Smooth muscle cell (in vitro differentiated cells): Measurements from ENCODE around the gene PEMT. TPM values are rescaled to one million over a fixed set of nuclear protein-coding genes. Genes with fewer than 3 reads are reported as not detected.
"Not testable (repeated sequence)": the region's sequence is repeated elsewhere in the genome, so short reads cannot be mapped to it uniquely, and the experiment has no call there.

Experiments used
- DNase-seq: peaks from one replicate; lab custom pipeline; 2025; ENCODE audit not compliant: unreplicated experiment; lab: John Stamatoyannopoulos, UW
- H2AFZ ChIP-seq: fragments of 200-600 bp; sonication (generic); 2 replicates; pipeline ENCODE4 v1.6.0; 2016; ENCODE audit warnings: antibody characterized with exemption, low read depth, mild to moderate bottlenecking
- H3F3A ChIP-seq: fragments of 200-600 bp; sonication (generic); 2 replicates; pipeline ENCODE4 v1.6.0; 2017; ENCODE audit warnings: antibody characterized with exemption, low read depth
- H3K27ac ChIP-seq: fragments of 200-600 bp; sonication (generic); 2 replicates; pipeline ENCODE4 v1.5.1; 2016; ENCODE audit warnings: low read depth, mild to moderate bottlenecking
- H3K27me3 ChIP-seq: fragments of 200-600 bp; sonication (generic); 2 replicates; pipeline ENCODE4 v1.6.1; 2016; ENCODE audit warnings: low read depth, mild to moderate bottlenecking
- H3K36me3 ChIP-seq: fragments of 200-600 bp; sonication (generic); 2 replicates; pipeline ENCODE4 v1.5.1; 2016; ENCODE audit warnings: low read depth
- H3K4me1 ChIP-seq: fragments of 200-600 bp; sonication (generic); 2 replicates; pipeline ENCODE4 v1.5.1; 2016; ENCODE audit warnings: low read depth
- H3K4me2 ChIP-seq: fragments of 200-600 bp; sonication (generic); 2 replicates; pipeline ENCODE4 v1.6.0; 2016; ENCODE audit warnings: mild to moderate bottlenecking
- H3K4me3 ChIP-seq: fragments of 200-600 bp; sonication (generic); 2 replicates; pipeline ENCODE4 v1.5.1; 2016; ENCODE audit warnings: mild to moderate bottlenecking
- H3K79me2 ChIP-seq: fragments of 200-600 bp; sonication (generic); 2 replicates; pipeline ENCODE4 v1.6.0; 2016; ENCODE audit warnings: low read depth, mild to moderate bottlenecking
- H3K9ac ChIP-seq: fragments of 200-600 bp; sonication (generic); 2 replicates; pipeline ENCODE4 v1.6.0; 2016; ENCODE audit warnings: low read depth
- H3K9me3 ChIP-seq: fragments of 200-600 bp; sonication (generic); replicated peaks from 2 replicates; pipeline ENCODE4 v1.5.1; 2016; ENCODE audit warnings: low read depth
- H4K20me1 ChIP-seq: fragments of 200-600 bp; sonication (generic); 2 replicates; pipeline ENCODE4 v1.6.0; 2016; ENCODE audit warnings: low read depth
- WGBS: methylation state at CpG from one replicate; pipeline ENCODE4 v1.1.7; 2016; ENCODE audit warnings: low lambda C conversion rate; 5-methylcytosine and 5-hydroxymethylcytosine counted together
- polyA plus RNA-seq: library from polyadenylated mRNA; unstranded; fragments of >200 nt; fragmentation: Nextera tagmentation; extraction: Ambion mirVana; gene quantifications from 2 replicates; pipeline ENCODE4 v1.2.1, GENCODE V29; 2016
- total RNA-seq: library from RNA; depleted of rRNA; stranded (reverse); fragments of >200 nt; gene quantifications from 2 replicates; pipeline ENCODE4 v1.2.3, GENCODE V29; 2014
- TF ChIP-seq, protein P1 (sequence below): fragments of 200-600 bp; sonication (generic); IDR thresholded peaks from 2 replicates; pipeline ENCODE4 v1.5.1; 2017; ENCODE audit warnings: borderline replicate concordance, mild to moderate bottlenecking, antibody characterized with exemption; ENCODE audit not compliant: insufficient read depth, poor library complexity, severe bottlenecking

The PEMT gene
- total and polyA plus RNA-seq, 2 experiments from 2014 or later: 43.8 to 69.9 TPM

DNA sequence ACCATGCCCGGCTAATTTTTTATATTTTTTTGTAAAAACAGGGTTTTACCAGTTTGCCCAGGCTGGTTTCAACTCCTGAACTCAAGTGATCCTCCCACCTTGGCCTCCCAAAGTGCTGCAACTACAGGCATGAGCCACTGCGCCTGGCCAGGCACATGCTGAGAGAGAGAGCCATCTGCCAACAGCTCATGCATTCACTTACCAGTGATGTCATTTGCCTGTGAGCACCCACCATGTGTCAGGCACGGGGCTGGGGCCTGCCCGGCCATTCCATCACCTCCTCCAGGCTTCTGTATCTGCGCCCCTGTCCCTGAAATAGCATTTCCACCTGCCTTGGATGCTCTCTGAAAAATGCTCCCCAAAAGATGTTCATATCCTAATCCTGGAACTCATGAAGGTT, 43.6 kb upstream of the PEMT start:
- Histone ChIP-seq H3K27ac (no peak overlapping the region), H3K9me3 (no peaks in the 10 kb centered on the region), H2AFZ (no peak overlapping the region), H3K9ac (no peak overlapping the region), H3K27me3 (no peaks in the 10 kb centered on the region), H3K4me2 (no peak overlapping the region), H4K20me1 (no peaks in the 10 kb centered on the region), H3K4me1 (no peaks in the 10 kb centered on the region), H3K79me2 (no peaks in the 10 kb centered on the region), H3K4me3 (no peak overlapping the region), H3F3A (no peaks in the 10 kb centered on the region), H3K36me3 (no peaks in the 10 kb centered on the region)
- WGBS: 91% methylated on average over 5 of the region's 5 CpGs
- TF ChIP-seq, protein P1, sequence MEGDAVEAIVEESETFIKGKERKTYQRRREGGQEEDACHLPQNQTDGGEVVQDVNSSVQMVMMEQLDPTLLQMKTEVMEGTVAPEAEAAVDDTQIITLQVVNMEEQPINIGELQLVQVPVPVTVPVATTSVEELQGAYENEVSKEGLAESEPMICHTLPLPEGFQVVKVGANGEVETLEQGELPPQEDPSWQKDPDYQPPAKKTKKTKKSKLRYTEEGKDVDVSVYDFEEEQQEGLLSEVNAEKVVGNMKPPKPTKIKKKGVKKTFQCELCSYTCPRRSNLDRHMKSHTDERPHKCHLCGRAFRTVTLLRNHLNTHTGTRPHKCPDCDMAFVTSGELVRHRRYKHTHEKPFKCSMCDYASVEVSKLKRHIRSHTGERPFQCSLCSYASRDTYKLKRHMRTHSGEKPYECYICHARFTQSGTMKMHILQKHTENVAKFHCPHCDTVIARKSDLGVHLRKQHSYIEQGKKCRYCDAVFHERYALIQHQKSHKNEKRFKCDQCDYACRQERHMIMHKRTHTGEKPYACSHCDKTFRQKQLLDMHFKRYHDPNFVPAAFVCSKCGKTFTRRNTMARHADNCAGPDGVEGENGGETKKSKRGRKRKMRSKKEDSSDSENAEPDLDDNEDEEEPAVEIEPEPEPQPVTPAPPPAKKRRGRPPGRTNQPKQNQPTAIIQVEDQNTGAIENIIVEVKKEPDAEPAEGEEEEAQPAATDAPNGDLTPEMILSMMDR: no peak
- DNase-seq: no peak

DNA sequence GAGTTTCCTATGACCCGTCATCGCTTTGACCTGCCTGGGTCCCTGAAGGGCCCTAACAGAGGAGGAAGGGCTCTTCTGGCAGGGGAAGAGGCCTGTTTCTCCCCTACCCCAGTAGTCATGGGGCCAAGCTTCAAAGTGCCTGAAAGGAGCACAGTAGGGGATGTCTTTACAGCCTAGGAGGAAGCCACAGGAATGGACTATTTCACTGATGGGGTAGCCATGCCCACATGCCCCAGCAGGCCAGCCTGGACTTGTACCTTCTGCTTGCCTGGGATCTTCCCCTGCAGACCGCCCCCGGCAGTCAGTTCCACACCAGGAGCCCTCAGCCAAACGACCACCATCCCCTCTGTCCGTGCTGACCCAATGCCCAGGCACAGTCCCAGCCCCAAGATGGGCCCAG, 41.8 kb upstream of the PEMT start:
- TF ChIP-seq, protein P1: no peak
- no peak overlapping the region for H3K9ac ChIP-seq
- DNase-seq: no peak
- H3K79me2 ChIP-seq: no peaks in the 10 kb centered on the region
- no peak overlapping the region for H3K27ac ChIP-seq
- 92% methylated on average over 6 of the region's 6 CpGs for WGBS
- no peaks in the 10 kb centered on the region for H3K9me3 ChIP-seq
- no peaks in the 10 kb centered on the region for H3K4me1 ChIP-seq
- H3K4me3 ChIP-seq: no peak overlapping the region
- no peaks in the 10 kb centered on the region for H3K36me3 ChIP-seq
- H2AFZ ChIP-seq: no peak overlapping the region
- H3K27me3 ChIP-seq: no peaks in the 10 kb centered on the region
- H3K4me2 ChIP-seq: no peak overlapping the region
- H4K20me1 ChIP-seq: no peaks in the 10 kb centered on the region
- H3F3A ChIP-seq: no peaks in the 10 kb centered on the region

DNA sequence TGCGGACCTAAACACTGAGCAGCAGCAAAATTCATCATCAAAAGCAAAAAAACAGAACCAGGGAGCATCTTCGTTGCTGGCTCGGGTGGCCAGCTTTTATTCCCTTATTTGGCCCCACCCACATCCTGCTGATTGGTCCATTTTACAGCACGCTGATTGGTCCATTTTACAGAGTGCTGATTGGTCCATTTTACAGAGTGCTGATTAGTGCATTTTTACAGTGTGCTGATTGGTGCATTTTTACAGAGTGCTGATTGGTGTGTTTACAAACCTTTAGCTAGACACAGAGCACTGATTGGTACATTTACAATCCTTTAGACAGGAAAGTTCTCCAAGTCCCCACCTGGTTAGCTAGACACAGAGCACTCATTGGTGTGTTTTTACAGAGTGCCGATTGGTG, 41.2 kb upstream of the PEMT start:
- not testable (repeated sequence) for DNase-seq, H3K4me3 ChIP-seq, H4K20me1 ChIP-seq, H2AFZ ChIP-seq, H3K27ac ChIP-seq, H3K36me3 ChIP-seq, H3K4me1 ChIP-seq, H3K27me3 ChIP-seq, H3K9ac ChIP-seq, H3K4me2 ChIP-seq, H3K9me3 ChIP-seq, H3F3A ChIP-seq, H3K79me2 ChIP-seq
- 93% methylated on average over 5 of the region's 5 CpGs for WGBS

DNA sequence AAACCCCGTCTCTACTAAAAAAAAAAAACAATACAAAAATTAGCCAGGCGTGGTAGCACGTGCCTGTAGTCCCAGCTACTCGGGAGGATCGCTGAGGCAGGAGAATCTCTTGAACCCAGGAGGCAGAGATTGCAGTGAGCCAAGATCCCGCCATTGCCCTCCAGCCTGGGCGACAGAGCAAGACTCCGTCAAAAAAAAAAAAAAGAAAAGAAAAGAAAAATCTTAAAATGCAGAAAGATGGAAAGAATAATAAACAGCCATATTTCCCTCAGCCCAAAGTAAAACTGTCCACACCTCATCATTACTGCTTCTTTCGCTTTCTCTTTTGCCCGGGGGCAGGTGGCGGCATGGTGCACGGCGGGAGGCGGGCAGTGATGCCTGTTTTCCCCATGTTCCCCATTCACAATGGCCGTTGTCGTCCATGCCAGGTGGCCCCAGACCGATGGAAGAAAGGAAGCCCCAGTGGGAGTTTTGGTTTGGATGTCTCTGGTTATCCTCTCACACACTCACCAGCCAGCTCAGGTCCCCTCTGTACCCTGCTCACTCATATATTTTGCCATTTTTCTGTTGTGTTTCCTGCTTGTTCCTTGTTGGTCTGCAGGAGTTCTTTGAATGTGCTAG, 37.0 kb upstream of the PEMT start:
- no peak for DNase-seq
- no peak overlapping the region for H3K27ac ChIP-seq
- H3K79me2 ChIP-seq: no peaks in the 10 kb centered on the region
- no peak overlapping the region for H3K4me2 ChIP-seq
- no peak overlapping the region for H3K4me3 ChIP-seq
- no peak overlapping the region for H2AFZ ChIP-seq
- TF ChIP-seq, protein P1: no peak
- H3K36me3 ChIP-seq: no peaks in the 10 kb centered on the region
- WGBS: 86% methylated on average over 17 of the region's 17 CpGs
- no peaks in the 10 kb centered on the region for H3K27me3 ChIP-seq
- H3K9me3 ChIP-seq: no peaks in the 10 kb centered on the region
- H3K4me1 ChIP-seq: no peaks in the 10 kb centered on the region
- H3F3A ChIP-seq: no peaks in the 10 kb centered on the region
- H4K20me1 ChIP-seq: no peaks in the 10 kb centered on the region
- H3K9ac ChIP-seq: no peak overlapping the region
